Measurements from ENCODE around the gene CDKN2B-AS1.

CDKN2B-AS1 gene

DNA sequence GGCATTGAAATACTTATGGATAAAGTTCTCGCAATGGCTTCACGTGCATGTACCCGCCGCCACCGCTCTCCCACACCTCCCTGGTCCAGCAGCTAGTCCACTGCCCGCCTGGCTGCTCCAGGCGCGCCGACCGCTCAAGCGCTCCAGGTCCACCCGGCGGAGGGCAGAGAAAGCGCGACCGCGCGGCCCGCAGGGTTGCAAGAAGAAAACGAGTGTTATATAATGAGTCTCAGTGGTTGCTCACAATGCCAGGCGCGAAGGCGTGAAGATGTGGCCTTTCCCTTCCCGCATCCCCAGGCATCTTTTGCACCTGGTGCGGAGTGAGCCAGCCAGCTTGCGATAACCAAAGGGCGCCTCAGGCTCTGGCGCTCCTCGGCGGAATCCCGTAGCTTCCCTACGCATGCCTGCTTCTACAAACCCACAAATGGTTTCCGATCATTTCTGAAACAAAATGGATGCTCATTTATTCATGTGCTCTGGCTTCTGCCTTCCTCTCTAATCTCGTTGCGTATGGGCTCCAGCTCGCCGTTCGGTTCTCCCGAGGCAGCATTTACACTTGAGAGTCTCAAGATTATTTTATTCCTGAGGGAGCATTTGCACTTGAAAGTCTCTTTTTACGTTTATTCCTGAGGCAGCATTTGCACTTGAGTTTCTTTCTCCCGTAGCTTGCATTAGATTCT lies 26.1 kb upstream of the CDKN2B-AS1 start:
- H3K9ac ChIP-seq (ENCODE audit: low read depth in 1 of 2, low read length in 2 of 2): no peak overlapping the region
- peaks cover 0 to 11% of the 10 kb centered on the region in 2 donors for H3K4me1 ChIP-seq (ENCODE audit: control insufficient read depth in 2 of 2, insufficient read depth in 2 of 2, low read length in 2 of 2)
- peaks cover 0 to 6% of the 10 kb centered on the region in 2 donors for H3K9me3 ChIP-seq (ENCODE audit: control insufficient read depth in 2 of 2, low read length in 2 of 2)
- H3K4me3 ChIP-seq (ENCODE audit: low read length in 2 of 2): no peak overlapping the region
- no peaks in the 10 kb centered on the region for H3K36me3 ChIP-seq (ENCODE audit: control insufficient read depth in 2 of 2, insufficient read depth in 2 of 2, low read length in 2 of 2)
- no peak overlapping the region for H3K27ac ChIP-seq (ENCODE audit: low read depth in 2 of 2, low read length in 2 of 2)
- peaks cover 79 to 87% of the 10 kb centered on the region in 2 donors for H3K27me3 ChIP-seq (ENCODE audit: control insufficient read depth in 2 of 2, insufficient read depth in 2 of 2, low read length in 2 of 2)

DNA sequence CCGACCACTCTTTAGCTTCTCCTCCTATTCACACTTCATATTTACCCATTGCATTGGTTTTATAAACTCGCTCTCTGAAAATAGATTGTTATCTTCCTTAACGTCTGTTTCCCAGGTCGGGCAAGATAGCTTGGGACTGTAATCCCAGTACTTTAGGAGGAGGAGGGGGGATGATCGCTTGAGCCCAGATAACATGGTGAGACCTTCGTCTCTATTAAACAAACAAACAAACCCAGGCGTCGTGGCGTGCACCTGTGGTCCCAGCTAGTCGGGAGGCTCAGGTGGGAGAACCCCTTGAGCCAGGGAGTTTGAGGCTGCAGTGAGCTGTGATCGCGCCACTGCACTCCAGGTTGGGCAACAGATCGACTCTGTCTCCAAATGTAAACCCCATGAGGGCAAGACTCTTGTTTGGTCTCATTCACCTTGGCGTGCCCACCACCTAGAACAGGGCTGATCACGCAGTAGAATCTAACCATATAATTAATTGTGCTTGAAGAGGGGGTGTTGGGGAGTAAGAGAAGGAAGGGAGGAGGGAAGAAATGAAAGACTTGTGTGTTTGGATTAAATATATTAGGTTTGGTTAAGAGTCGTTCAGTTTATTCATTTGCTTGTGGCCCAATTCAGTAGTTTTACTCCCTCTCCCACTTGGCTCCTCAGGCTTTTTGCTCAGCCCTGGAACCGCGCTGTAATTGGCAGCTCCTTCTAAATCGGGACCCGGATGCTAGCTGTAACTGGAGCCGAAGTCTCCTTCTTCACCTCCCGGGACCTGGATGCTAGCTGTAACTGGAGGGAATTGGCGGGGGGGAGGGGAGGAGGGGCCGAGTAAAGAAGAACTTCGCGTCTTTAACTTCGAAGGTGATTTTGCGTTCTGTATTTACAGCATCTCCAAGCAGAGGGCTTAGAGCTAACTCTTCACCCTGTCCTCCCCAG lies 25.3 kb upstream of the CDKN2B-AS1 start:
- H3K4me1 ChIP-seq (ENCODE audit: control insufficient read depth in 2 of 2, insufficient read depth in 2 of 2, low read length in 2 of 2): peaks cover 1 to 11% of the 10 kb centered on the region in 2 donors
- no peak overlapping the region for H3K4me3 ChIP-seq (ENCODE audit: low read length in 2 of 2)
- peaks cover 83 to 93% of the 10 kb centered on the region in 2 donors for H3K27me3 ChIP-seq (ENCODE audit: control insufficient read depth in 2 of 2, insufficient read depth in 2 of 2, low read length in 2 of 2)
- H3K9me3 ChIP-seq (ENCODE audit: control insufficient read depth in 2 of 2, low read length in 2 of 2): peaks cover 0 to 6% of the 10 kb centered on the region in 2 donors
- no peaks in the 10 kb centered on the region for H3K36me3 ChIP-seq (ENCODE audit: control insufficient read depth in 2 of 2, insufficient read depth in 2 of 2, low read length in 2 of 2)
- H3K27ac ChIP-seq (ENCODE audit: low read depth in 2 of 2, low read length in 2 of 2): no peak overlapping the region
- no peak overlapping the region for H3K9ac ChIP-seq (ENCODE audit: low read depth in 1 of 2, low read length in 2 of 2)

DNA sequence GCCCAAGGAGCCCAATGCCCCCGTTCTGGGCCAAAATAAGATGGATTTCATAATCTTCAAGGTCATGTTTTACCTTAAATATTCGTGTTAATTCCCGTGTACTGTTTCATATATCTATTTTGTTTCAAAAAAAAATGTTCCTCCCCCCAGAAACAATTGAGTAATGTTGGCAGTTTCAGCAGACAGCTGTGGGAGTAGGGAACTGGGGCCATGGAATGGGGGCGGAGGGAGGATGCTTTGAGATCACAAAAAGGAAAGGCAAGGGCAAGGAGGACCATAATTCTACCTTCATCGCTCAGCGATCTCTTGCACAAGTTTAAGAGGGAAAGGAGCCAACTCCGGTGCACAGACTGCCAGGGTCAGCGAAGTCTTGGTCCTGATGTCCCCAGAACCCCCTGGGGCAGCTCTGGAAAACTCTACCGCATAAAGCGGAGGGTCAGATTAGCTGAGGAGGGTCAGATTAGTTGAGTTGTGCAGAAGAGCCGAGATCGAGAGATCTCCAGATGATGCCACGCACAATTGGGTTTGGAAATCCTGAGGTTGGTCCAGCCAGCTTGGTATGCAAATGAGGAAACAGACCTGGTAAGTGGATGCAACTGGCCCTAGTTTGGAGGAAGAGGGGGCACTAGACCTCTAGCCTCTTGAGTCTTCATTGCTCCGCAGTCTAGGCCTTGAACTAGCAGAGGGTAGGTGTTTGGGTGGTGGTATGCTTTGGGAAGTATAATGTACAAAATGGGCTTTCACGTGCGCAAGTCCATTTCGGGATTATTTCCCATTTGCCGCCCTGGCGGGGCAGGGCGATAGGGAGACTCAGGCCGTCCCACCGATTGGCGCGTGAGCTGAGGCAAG lies 24.4 kb upstream of the CDKN2B-AS1 start:
- no peak overlapping the region for H3K4me3 ChIP-seq (ENCODE audit: low read length in 2 of 2)
- H3K36me3 ChIP-seq (ENCODE audit: control insufficient read depth in 2 of 2, insufficient read depth in 2 of 2, low read length in 2 of 2): no peaks in the 10 kb centered on the region
- H3K27me3 ChIP-seq (ENCODE audit: control insufficient read depth in 2 of 2, insufficient read depth in 2 of 2, low read length in 2 of 2): peaks cover 85 to 92% of the 10 kb centered on the region in 2 donors
- no peak overlapping the region for H3K9ac ChIP-seq (ENCODE audit: low read depth in 1 of 2, low read length in 2 of 2)
- H3K27ac ChIP-seq (ENCODE audit: low read depth in 2 of 2, low read length in 2 of 2): no peak overlapping the region
- H3K4me1 ChIP-seq (ENCODE audit: control insufficient read depth in 2 of 2, insufficient read depth in 2 of 2, low read length in 2 of 2): peaks cover 6 to 10% of the 10 kb centered on the region in 2 donors
- peaks cover 0 to 6% of the 10 kb centered on the region in 2 donors for H3K9me3 ChIP-seq (ENCODE audit: control insufficient read depth in 2 of 2, low read length in 2 of 2)

DNA sequence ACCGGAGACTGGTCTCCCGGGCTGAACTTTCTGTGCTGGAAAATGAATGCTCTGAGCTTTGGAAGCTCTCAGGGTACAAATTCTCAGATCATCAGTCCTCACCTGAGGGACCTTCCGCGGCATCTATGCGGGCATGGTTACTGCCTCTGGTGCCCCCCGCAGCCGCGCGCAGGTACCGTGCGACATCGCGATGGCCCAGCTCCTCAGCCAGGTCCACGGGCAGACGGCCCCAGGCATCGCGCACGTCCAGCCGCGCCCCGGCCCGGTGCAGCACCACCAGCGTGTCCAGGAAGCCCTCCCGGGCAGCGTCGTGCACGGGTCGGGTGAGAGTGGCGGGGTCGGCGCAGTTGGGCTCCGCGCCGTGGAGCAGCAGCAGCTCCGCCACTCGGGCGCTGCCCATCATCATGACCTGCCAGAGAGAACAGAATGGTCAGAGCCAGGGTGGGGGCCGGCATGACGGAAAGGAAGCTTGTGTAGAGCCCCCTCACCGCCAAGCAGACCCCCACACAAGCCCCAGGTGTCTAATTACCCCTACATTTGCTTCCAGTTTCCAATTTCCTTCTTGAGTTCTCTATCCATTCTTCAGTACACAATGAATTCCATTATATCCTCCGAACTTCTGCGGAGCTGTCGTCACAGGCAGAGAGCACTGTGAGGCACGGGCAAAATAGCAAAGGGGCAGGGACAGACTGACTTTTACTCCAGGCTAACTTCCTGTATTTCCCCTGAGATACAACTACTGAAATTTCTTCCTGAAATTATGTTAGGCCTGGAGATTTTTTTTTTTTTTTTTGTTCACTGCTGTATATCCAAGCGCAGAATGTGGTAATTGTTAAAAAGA lies 23.6 kb upstream of the CDKN2B-AS1 start:
- H3K27me3 ChIP-seq (ENCODE audit: control insufficient read depth in 2 of 2, insufficient read depth in 2 of 2, low read length in 2 of 2): peaks cover 85 to 92% of the 10 kb centered on the region in 2 donors
- peaks cover 0 to 6% of the 10 kb centered on the region in 2 donors for H3K9me3 ChIP-seq (ENCODE audit: control insufficient read depth in 2 of 2, low read length in 2 of 2)
- H3K4me3 ChIP-seq (ENCODE audit: low read length in 2 of 2): no peak overlapping the region
- H3K27ac ChIP-seq (ENCODE audit: low read depth in 2 of 2, low read length in 2 of 2): no peak overlapping the region
- no peak overlapping the region for H3K9ac ChIP-seq (ENCODE audit: low read depth in 1 of 2, low read length in 2 of 2)
- H3K4me1 ChIP-seq (ENCODE audit: control insufficient read depth in 2 of 2, insufficient read depth in 2 of 2, low read length in 2 of 2): peaks cover 3 to 8% of the 10 kb centered on the region in 2 donors
- H3K36me3 ChIP-seq (ENCODE audit: control insufficient read depth in 2 of 2, insufficient read depth in 2 of 2, low read length in 2 of 2): no peaks in the 10 kb centered on the region

DNA sequence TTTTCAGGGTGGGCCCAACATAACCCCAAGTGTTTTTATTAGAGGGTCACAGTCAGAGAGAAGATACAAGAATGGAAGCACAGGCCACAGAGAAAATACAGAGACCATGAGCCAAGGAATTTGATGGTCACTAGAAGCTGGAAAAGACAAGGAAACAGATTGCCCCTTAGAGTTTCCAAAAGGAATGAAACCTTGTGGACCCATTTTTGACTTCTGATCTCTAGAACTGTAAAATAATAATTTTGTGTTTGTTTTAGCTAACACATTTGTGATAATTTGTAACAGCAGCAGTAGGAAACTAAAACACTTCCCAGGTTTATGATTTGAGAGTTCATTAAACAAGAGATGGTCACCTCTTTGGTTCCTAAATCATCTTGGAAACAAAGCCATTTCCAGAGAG lies 22.2 kb upstream of the CDKN2B-AS1 start:
- peaks cover 3 to 8% of the 10 kb centered on the region in 2 donors for H3K4me1 ChIP-seq (ENCODE audit: control insufficient read depth in 2 of 2, insufficient read depth in 2 of 2, low read length in 2 of 2)
- peaks cover 86 to 92% of the 10 kb centered on the region in 2 donors for H3K27me3 ChIP-seq (ENCODE audit: control insufficient read depth in 2 of 2, insufficient read depth in 2 of 2, low read length in 2 of 2)
- no peak overlapping the region for H3K27ac ChIP-seq (ENCODE audit: low read depth in 2 of 2, low read length in 2 of 2)
- H3K4me3 ChIP-seq (ENCODE audit: low read length in 2 of 2): no peak overlapping the region
- no peak overlapping the region for H3K9ac ChIP-seq (ENCODE audit: low read depth in 1 of 2, low read length in 2 of 2)
- H3K36me3 ChIP-seq (ENCODE audit: control insufficient read depth in 2 of 2, insufficient read depth in 2 of 2, low read length in 2 of 2): no peaks in the 10 kb centered on the region
- H3K9me3 ChIP-seq (ENCODE audit: control insufficient read depth in 2 of 2, low read length in 2 of 2): peaks cover 0 to 6% of the 10 kb centered on the region in 2 donors

DNA sequence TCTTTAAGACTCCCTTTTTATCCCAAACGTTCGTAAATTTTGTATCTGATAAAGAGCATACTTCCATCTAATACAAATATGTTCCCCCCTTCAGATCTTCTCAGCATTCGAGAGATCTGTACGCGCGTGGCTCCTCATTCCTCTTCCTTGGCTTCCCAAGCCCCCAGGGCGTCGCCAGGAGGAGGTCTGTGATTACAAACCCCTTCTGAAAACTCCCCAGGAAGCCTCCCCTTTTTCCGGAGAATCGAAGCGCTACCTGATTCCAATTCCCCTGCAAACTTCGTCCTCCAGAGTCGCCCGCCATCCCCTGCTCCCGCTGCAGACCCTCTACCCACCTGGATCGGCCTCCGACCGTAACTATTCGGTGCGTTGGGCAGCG lies 20.3 kb upstream of the CDKN2B-AS1 start:
- peak overlapping the region; percentile 13 to 34 for H3K4me3 ChIP-seq (ENCODE audit: low read length in 2 of 2)

DNA sequence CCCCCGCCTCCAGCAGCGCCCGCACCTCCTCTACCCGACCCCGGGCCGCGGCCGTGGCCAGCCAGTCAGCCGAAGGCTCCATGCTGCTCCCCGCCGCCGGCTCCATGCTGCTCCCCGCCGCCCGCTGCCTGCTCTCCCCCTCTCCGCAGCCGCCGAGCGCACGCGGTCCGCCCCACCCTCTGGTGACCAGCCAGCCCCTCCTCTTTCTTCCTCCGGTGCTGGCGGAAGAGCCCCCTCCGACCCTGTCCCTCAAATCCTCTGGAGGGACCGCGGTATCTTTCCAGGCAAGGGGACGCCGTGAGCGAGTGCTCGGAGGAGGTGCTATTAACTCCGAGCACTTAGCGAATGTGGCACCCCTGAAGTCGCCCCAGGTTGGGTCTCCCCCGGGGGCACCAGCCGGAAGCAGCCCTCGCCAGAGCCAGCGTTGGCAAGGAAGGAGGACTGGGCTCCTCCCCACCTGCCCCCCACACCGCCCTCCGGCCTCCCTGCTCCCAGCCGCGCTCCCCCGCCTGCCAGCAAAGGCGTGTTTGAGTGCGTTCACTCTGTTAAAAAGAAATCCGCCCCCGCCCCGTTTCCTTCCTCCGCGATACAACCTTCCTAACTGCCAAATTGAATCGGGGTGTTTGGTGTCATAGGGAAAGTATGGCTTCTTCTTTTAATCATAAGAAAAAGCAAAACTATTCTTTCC lies 19.7 kb upstream of the CDKN2B-AS1 start:
- Histone ChIP-seq H3K4me3 (ENCODE audit: low read length in 2 of 2) (peak overlapping the region; percentile 34 to 56), H3K9ac (ENCODE audit: low read depth in 1 of 2, low read length in 2 of 2) (peak overlapping the region in 1 of 2 donors; percentile 19), H3K9me3 (ENCODE audit: control insufficient read depth in 2 of 2, low read length in 2 of 2) (no peaks in the 10 kb centered on the region), H3K4me1 (ENCODE audit: control insufficient read depth in 2 of 2, insufficient read depth in 2 of 2, low read length in 2 of 2) (peaks cover 3 to 8% of the 10 kb centered on the region in 2 donors), H3K27ac (ENCODE audit: low read depth in 2 of 2, low read length in 2 of 2) (no peak overlapping the region), H3K27me3 (ENCODE audit: control insufficient read depth in 2 of 2, insufficient read depth in 2 of 2, low read length in 2 of 2) (peaks cover 83 to 84% of the 10 kb centered on the region in 2 donors), H3K36me3 (ENCODE audit: control insufficient read depth in 2 of 2, insufficient read depth in 2 of 2, low read length in 2 of 2) (no peaks in the 10 kb centered on the region)

More for the DNA sequence above, 20.3 kb upstream of the CDKN2B-AS1 start:
- Histone ChIP-seq H3K27ac (ENCODE audit: low read depth in 2 of 2, low read length in 2 of 2) (no peak overlapping the region), H3K4me1 (ENCODE audit: control insufficient read depth in 2 of 2, insufficient read depth in 2 of 2, low read length in 2 of 2) (peaks cover 3 to 8% of the 10 kb centered on the region in 2 donors), H3K27me3 (ENCODE audit: control insufficient read depth in 2 of 2, insufficient read depth in 2 of 2, low read length in 2 of 2) (peaks cover 80 to 86% of the 10 kb centered on the region in 2 donors), H3K9me3 (ENCODE audit: control insufficient read depth in 2 of 2, low read length in 2 of 2) (no peaks in the 10 kb centered on the region), H3K9ac (ENCODE audit: low read depth in 1 of 2, low read length in 2 of 2) (peak overlapping the region in 1 of 2 donors; percentile 19), H3K36me3 (ENCODE audit: control insufficient read depth in 2 of 2, insufficient read depth in 2 of 2, low read length in 2 of 2) (no peaks in the 10 kb centered on the region)

DNA sequence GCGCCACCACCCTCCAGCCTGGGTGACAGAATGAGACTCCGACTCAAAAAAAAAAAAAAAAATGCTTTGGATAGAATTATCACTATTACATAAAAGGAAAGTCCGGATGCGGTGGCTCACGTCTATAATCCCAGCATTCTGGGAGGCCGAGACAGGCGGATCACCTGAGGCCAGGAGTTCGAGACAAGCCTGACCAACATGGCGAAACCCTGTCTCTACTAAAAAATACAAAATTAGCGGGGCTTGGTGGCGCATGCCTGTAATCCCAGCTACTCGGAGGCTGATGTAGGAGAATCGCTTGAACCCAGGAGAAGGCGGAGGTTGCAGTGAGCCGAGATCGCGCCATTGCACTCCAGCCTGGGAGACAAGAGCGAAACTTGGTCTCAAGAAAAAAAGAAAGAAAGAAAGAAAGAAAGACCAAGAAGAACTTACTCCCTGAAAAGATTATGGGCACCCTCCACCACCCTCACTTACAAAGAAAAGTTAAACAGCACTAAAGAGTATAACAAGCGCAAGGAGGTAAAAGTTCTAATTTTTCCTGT lies 18.2 kb upstream of the CDKN2B-AS1 start:
- peaks cover 72 to 74% of the 10 kb centered on the region in 2 donors for H3K27me3 ChIP-seq (ENCODE audit: control insufficient read depth in 2 of 2, insufficient read depth in 2 of 2, low read length in 2 of 2)
- peaks cover 3 to 8% of the 10 kb centered on the region in 2 donors for H3K4me1 ChIP-seq (ENCODE audit: control insufficient read depth in 2 of 2, insufficient read depth in 2 of 2, low read length in 2 of 2)
- no peak overlapping the region for H3K27ac ChIP-seq (ENCODE audit: low read depth in 2 of 2, low read length in 2 of 2)
- H3K4me3 ChIP-seq (ENCODE audit: low read length in 2 of 2): no peak overlapping the region
- no peak overlapping the region for H3K9ac ChIP-seq (ENCODE audit: low read depth in 1 of 2, low read length in 2 of 2)
- no peaks in the 10 kb centered on the region for H3K36me3 ChIP-seq (ENCODE audit: control insufficient read depth in 2 of 2, insufficient read depth in 2 of 2, low read length in 2 of 2)
- H3K9me3 ChIP-seq (ENCODE audit: control insufficient read depth in 2 of 2, low read length in 2 of 2): no peaks in the 10 kb centered on the region
